HG03060 (cell line): ENCODE results near the gene SPANXN3.
"Not testable (repeated sequence)": the region's sequence is repeated elsewhere in the genome, so short reads cannot be mapped to it uniquely, and the experiment has no call there.

Source experiments
- ATAC-seq: cut with Tn5 transposase; IDR thresholded peaks from one replicate; pipeline ENCODE4 v1.9.1; 2021; ENCODE audit warnings: low read depth, moderate number of reproducible peaks; ENCODE audit not compliant: unreplicated experiment

SPANXN3 gene

DNA sequence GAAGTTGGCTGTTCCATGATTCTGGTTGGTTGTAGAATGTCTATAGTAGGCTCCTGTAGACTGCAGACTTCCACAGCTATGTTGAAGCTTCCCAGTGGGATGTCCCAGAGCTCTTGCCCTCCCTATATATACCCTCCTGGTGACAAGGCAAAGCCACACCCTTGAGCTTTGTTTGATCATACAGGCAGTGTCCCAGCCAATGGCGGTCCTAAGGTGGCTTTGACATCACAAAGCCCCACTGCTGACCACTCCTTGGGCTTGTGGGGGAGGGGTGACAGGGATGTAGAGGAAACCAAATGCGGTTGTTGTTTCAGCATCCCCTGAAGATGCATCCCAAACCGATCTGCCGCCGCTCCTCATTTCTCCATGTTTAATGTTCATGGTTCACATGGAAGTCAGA lies at the start of gene SPANXN3:
Gene SPANXN3, minus strand, starts transcription at position 101 of the 400 bp plus-strand sequence. Its CDS starts 84 bp downstream, at position 17.
- ATAC-seq, result not testable (repeated sequence)

DNA sequence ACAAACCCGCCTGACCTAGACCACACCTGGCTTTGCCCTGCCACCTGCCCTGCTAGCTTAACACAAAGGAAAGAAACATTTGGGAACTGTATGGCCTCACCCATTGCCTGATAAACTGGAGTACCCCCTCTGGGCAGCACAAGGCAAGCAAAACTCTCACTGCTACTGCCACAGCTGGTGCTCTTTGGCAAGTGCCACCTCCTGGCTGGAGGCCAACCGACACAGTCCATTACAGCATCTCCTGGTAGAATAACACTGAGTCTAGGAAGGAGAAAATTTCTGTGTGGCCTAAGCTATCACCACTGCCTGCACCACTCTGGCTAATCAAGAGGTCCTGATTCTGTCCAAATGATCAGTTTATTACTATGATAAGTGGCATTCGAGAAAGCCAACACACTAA lies 18.9 kb upstream of the SPANXN3 start:
- no peak for ATAC-seq

DNA sequence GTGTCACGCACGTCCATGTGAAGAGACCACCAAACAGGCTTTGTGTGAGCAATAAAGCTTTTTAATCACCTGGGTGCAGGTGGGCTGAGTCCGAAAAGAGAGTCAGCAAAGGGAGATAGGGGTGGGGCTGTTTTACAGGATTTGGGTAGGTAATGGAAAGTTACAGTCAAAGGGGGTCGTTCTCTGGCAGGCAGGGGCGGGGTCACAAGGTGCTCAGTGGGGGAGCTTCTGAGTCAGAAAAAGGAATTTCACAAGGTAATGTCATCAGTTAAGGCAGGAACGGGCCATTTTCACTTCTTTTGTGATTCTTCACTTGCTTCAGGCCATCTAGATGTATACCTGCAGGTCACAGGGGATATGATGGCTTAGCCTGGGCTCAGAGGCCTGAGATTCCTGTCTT lies 15.1 kb downstream of the SPANXN3 start:
- not testable (repeated sequence) for ATAC-seq

DNA sequence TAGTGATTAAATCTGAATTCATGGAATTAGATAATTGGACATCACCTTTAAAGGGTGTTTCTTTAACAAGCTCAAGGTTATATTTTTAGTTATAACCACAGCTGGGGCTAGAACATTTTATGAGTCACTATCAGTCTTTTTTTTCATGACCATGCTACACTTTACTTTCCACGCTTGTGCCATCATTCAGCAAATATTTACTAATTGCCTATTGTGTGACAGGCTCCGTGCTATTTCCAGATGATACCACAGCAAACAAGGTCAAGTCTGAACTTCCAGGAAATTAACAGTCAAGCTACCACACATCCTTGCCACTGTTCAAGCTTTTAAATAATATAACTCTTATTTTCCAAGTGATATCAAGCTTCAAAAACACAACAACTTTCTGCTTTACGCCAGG lies 16.5 kb downstream of the SPANXN3 start:
- ATAC-seq, result no peak

- no peak for ATAC-seq
Measured at GRCh38 chrX:143486105-143486504, 31.2 kb downstream of the SPANXN3 start.

DNA sequence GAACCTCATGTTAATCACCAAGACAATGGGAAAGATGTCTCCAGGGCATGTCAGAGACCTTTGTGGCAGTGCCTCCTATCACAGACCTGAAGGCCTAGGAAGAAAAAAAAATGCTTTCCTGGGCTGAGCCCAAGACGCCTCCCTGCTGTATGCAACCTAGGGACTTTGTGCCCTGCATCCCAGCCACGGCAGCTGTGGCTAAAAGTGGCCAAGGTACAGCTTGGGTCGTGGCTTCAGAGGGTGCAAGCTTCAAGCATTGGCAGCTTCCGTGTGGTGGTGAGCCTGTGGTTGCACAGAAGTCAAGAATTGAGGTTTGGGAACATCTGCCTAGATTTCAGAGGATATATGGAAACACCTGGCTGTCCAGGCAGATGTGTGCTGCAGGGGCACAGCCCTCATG lies 40.5 kb downstream of the SPANXN3 start:
- no peak for ATAC-seq

DNA sequence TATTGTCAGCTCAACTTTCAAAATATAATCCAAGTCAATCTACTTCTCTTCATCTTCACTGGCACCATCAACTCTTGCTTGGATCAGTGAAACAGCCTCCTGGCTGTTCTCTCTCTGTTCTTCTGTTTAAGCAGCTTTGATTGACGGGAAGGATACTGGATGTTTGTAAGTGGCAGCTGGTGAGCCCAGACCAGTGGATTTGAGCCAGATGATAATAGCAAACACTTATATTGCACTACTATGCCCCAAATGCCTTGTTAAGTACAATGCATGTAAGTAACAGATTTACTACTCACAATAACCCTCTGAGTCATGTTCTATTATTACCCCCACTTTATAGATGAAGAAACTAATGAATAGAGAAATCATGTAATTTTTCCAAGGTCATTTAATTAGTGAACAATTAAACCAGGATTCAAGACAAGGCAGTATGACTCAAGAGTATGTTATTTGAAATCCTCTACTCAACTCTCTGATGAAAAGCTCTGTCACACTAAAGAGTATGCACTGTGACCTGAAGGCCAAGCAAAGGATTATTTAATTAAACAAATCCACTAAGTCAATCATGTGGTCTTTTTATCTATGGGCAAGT lies 44.8 kb downstream of the SPANXN3 start:
- no peak for ATAC-seq

DNA sequence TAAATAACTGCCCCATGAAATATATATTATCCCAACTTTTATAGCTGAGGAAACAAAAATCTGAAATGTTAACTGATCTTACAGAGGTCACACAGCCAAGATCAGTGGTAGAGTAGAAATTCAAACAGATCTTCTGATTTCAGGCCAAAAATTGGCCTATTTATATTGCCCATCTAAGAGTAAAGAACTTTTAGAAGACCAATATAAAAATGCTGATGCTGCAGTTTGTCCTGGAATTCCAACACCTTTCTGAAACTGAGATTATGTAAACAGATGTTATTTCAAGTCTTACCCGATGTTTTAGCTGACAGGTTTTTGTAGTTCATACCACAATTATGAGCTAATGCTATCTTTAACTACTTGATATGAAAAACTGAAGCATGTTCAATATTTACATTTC lies 51.1 kb downstream of the SPANXN3 start:
- no peak for ATAC-seq

DNA sequence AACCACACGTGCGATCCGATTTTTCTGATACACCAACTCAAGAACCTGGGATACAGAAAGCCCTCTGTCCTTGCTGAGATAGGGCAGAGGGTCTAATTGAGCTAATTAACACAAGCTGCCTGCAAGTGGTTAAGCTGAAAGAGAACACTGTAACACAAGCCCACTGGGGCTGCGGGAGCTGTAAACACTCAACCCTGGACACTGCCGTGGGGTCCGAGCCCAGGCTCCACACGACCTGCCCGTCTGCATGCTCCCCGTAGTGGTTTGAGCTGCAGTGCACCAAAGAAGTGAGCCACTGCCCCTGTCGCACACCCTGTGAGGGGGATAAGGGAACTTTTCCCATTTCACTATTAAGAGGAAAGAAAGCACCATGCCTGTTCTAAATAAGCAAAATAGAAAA lies 54.6 kb downstream of the SPANXN3 start:
- ATAC-seq, result no peak

- no peak for ATAC-seq
Measured at GRCh38 chrX:143461606-143462005, 55.7 kb downstream of the SPANXN3 start.
